HG03575 (cell line): ENCODE results near the gene TMEM125.

Experiments used
- ATAC-seq: cut with Tn5 transposase; IDR thresholded peaks from one replicate; pipeline ENCODE4 v1.9.1; 2021; ENCODE audit not compliant: unreplicated experiment, insufficient number of reproducible peaks, low FRiP score; ENCODE audit errors: extremely low read depth

The TMEM125 gene

DNA sequence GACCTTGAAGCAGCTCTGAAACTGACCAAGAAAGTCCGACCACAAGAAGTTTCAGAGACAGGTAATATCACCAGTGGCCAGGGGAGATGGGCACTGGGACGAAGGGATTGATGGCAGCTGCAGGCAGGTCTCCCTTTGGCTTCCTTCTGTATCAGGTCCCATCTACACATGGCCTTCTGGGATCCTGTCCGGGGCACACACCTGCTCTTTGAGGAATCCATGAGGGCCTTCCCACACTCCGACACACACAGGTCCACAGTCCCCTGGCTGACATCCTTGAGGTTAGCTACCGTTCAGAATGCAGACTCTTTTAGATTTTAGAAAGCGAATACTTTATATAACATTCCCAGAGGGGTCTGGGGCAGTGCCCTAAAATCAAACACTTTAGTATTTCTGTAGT lies 26.5 kb upstream of the TMEM125 start:
- ATAC-seq, result no peak

DNA sequence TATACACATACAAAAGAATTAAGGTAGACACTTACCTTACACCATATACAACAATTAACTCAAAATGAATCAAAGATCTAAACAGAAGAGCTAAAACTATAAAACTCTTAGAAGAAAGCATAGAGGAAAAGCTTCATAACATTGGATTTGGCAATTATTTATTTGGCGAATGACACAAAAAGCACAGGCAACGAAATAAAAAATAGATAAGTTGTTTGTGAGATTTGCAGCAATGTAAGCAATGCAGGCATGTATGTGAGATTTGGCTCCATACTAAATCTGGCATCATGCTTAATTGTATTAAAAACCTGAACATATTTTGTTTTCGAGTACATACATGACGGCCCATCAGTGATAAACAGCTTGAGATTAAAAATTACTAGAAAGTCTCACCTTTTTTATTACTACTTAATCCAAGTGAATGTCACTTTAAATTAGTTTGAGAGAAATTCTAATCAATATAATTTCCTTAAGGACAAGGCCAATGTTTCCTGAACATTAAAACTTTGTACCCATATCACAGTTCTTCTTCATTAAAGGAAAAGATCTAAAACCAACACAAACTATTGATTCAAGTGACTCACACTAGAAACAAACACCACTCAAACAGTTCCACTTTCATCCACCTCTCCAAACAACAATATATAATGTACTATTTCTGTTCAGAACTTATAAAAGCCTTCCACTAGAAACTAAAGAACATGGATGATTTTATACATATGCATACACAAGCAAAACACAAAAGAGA lies 23.1 kb upstream of the TMEM125 start:
- no peak for ATAC-seq

DNA sequence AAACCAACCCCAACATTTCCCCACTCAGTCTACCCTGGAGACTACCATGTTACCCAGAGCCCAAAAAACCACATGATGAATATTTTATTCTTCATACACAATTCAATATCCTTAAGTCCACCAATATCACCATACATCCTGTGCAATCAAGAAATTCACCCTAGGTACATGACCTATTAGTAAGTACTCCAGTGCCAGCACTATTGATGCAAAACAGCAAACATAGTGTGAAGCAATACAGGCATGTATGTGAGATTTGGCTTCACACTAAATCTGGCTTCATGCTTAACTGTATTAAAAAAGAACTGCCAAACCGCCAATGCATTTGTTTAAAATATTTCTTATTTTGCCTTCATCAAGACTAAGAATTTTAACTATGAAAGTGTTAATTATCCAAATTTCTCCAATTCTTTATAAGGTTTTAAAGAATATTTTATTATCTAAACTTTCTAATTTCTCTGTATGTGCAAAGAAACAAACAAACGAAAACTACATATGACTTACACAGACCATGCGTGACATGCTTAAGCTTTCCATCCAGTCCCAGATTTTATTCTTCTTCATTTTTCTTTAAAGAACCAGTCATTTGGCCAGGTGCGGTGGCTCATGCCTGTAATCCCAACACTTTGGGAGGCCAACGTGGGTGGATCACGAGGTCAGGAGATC lies 22.4 kb upstream of the TMEM125 start:
- no peak for ATAC-seq

DNA sequence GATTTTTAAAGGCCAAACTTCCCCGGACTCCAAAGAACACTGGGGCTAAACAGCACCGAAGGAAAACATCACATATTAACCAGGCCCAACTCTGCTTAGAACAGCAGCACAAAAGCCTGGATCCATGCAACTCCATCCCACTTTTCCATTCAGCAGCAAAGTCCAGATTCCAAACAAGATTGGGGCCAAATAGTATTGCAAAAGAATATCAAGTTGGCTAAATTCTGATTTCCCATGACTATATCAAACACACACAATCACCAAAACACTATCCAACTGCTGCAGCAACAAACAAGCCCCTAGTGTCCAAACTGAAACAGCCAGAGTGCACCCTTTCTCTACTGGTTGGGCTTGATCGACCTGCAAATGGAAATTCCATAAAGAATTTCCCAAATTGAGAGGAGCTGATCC lies 19.4 kb upstream of the TMEM125 start:
- no peak for ATAC-seq

DNA sequence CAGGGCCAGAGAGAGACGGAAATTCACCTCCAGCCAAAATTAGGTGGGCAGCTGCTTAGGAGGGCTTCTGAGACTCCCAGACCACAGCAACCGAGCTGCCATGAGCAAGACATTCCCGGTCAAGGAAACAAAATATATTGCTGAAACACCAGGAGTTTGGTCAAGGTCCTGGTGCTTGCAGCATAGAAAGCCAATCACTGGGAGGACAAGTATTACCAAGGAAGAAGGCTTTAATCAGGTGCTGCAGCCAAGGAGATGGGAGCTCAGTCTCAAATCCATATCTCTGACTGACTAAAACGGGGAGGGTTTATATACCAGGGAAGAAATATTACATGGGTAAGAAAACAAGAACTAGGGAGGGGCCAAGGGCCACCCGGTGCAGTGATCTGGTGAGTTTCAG lies 18.8 kb upstream of the TMEM125 start:
- ATAC-seq, result no peak

DNA sequence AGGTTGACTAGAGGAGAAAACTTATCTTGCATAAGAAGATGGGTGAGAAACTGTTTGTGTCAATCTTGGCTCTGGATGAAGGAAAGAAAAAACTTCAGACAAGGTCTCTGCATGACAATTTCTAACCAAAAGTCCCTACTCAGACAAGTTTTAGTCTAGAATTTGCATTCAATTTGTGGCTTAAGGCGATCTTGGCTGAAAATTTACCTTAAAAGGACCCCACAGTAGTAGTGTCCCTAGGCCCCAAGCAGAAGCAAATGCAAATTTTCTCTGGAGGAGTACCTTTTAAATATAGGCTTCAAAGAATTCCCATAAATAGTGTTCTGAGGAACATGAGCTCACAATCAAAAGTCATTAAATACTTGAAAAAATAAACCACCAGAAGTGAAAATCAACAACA lies 17.6 kb upstream of the TMEM125 start:
- no peak for ATAC-seq

DNA sequence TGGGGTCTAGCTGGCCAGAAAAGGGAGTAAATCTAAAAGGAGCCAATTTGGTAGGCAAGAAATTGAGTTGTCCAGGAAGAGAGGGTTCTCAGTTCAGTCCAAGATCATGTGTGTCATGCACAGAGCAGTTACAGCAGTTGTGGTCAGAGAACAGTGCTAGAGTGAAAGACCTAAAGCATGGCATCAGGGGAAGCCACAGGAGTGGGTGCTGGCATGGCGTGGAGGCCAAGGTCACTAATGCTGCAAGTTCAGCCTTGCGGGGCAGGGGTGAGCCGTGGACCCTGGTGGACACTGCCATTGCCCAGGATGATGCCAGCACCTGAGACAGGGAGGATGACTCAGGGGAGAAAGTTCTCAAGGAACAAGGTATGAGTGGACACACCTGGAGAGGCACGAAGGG lies 16.6 kb upstream of the TMEM125 start:
- ATAC-seq, result no peak

DNA sequence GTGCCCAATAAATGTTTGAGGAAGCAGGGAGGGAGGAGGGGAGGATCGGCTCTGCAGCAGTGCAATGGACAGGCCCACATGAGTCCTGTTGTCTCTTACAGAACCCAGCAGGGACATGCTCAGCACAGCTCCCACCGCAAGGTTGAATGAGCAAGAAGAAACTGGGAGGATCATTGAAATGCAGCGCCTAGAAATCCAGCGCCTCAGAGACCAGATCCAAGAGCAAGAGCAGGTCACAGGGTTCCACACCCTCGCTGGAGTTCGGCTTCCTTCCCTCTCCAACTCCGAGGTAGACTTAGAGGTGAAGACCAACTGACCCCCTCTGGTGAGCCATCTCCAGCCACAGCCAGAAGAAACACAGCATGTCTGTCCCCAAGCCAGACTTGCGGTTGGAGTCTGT lies 15.9 kb upstream of the TMEM125 start:
- ATAC-seq, result no peak

DNA sequence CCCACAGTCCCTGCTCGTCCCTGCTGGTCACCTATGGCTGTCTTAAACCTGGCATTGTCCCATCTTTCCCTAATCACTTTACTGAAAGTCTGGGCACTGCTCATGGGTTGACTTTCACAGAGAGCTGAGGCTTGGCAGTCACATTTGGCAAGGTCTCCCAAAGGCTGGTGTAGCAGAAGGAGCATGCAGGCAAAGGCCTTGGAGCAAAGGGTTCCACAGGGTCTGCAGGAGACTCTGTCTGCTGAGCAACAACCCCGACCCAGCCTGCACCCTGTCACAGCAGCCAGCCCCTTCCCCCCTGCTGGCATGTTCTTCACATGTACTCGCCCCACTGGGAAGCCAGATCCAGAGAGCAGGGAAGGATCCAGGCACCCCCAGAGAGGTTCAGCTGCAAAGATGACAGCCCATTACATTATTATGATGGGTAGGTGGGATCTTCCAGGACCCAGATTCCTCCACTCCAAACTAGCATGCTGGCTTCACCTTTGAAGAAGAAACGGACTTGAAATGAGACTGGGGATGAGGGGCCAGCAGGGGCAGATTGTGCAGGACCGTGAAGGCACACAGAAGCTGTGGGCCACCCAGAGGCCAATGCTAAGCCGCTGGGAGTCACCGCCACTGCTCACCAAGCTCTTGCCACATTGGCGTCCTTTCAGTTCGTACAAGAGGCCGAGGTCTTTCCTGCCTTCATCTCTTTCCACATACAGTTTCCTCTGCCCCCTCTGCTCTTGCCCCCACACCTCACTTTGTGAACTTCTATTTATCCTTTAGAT lies 14.2 kb upstream of the TMEM125 start:
- no peak for ATAC-seq

DNA sequence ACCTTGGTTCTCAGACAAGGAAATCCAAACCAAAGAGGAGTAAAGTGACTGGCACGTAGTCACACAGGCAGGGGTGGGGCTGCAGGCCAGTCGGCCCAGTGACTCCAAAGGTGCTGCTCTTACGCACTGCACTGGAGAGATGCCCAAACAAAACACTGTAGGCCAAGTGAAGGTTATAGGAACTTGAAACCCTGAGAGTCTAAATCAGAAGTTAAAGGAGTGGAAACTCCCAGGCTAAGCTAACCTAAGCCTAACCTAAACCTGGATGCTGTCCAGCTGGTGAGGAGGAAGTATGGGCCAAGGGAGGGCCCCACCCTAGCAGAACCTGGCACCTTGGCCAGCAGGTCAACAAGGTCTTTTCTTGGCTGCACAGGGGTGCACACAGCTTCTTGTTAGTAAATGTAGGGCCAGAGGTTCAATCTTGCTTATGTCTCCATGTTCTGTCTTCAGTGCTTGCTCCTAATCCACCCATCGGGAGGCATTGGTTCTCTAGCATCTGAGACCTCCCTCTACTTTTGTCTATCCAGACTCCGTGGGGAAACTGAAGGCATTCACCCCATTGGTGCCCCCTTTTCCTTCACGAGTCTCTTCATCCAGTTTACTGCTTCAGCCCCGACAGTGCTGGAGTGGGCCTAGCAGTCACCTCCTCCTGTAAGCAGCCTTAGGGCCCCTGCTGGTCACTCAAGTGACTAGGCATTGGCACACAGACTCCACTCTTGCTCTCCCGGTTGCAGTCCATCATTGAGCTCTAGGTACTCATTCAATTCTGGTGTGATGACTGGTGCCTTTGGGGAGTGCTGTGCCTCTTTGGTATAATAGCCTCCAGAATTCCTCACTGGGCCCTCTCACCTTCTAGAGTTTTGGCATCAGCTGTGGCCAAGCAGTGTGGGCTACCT lies 12.9 kb upstream of the TMEM125 start:
- ATAC-seq, result no peak

DNA sequence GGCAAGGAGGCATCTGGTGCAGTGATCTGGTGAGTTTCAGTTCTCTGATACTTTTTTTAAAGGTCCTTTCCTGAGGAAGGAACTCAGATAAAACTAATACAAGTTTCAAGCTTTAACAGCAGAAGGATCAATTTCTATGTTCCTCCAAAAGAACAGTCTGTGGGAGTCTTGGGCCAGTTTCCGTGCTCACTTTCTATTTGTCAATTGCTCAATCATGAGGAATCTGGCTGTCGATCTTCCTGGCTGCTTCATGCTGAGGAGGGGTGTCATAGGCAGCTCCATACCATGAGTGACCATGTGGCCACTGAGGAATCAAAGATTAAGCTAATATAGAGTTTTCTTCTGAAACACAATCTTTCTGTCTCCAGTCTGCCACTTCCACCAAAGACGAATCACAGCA lies 11.4 kb upstream of the TMEM125 start:
- no peak for ATAC-seq

DNA sequence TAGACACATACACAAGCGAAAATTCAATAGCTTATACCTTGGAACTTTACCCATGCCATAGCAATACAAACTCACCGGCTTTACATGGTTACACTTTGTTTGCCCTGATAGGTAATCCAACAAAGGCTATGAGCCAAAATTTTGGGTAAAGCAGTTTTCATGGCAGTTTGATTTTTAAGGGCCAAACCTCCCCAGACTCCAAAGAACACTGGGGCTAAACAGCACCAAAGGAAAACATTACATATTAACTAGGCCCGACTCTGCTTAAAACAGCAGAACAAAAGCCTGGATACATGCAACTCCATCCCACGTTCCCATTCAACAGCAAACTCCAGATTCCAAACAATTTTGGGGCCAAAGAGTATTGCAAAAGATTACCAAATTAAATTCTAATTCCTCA lies 4.4 kb upstream of the TMEM125 start:
- ATAC-seq, result no peak

DNA sequence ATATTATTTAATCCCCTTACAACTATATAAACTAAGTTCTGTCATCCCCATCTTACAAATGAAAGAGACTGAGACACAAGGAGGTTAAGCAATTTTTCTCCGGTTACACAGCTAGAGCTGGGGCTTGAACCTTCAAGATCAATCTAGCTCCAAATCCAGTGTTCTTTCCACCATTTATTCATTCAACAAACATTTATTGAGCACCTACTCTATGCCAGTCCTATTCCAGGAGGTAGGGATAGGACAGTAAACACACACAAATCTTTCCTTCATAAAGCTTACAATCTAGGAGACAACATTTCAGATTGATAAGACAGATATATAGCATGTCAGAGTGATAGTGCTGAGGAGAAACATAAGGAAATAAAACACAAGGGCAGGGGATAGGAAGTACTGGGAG lies 2.9 kb upstream of the TMEM125 start:
- no peak for ATAC-seq

DNA sequence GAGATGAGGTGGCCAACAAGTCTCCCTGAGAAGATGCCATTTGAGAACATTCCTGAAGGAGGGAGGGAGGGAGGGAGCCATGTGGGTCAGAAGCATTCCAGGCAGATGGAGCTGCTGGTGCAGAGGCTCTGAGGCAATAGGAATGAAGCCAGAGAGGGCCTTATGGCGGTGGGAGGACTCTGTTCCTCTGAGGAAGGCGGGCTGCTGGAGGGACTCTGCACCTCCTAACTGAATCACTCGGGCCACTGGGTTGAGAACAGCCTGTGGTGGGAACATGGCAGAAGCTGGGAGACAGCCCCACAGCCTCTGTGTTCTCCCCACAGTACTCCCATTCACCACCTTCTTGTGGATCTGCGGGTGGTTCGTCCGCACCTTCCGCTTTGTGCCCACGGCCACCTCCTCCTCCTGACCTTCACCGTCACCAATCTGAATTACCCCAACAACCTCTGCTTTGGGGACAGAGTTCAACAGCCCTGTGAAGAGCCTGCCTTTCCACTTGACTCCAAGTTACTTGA lies 2.4 kb upstream of the TMEM125 start:
- no peak for ATAC-seq

DNA sequence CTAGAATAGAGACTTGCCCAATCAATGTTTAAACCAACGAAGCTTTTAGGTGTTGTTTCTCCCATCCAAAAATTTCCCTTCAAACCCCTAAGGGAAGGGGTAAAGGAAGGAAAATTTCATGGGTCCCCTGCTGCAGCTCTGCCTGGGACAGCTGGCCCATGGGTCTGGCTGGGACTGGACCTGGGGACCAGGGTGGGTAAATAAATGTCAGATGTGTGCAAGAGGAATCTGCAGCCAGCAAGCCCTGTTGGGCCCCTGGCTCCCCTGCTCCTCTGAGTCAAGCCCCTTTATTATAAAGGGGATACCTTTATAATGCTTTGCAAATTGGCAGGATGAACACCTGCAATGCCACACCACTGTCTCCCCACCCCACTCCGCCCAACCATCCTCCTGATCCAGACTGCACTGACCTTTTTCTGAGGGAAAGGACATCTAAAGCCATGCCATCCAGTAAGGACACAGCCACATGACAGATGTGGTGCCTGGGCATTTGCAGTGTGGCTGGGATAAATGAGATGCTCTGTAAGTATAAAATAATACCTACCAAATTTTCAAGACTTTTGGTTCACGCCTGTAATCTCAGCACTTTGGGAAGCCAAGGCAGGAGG lies 1.9 kb upstream of the TMEM125 start:
- no peak for ATAC-seq

DNA sequence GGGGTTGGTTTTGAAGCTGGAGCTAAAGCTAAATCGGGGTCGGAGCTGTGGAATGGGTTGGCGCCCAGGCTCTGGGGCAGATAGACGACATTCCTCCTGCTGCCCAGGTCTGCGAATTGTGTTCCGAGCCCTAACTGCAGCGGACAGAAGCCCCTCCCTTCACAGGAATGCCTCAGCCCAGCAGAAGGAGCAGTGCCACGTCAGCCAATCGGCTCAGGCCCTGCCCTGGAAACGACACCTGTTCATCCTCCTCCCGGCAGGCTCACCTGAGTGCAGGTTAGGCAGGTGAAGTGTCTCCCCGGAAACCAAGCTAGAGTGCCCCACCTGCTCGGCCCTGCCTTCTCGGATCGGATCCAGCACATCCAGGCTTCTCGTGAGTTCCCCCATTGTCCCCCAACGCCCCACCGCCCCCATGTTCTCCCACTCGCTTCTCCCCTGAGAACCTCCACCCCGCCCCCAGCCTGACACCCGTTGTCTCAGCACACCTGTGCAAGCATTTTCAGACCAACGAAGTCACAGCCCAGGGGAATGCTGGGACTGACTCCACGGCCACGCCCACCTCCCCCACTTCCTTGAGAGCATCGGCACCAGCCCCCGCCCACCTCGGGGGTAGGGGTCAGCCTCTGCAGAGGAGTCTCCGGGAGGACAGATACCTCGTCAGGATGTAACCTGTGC lies 775 bp downstream of the TMEM125 start:
- ATAC-seq, result no peak

DNA sequence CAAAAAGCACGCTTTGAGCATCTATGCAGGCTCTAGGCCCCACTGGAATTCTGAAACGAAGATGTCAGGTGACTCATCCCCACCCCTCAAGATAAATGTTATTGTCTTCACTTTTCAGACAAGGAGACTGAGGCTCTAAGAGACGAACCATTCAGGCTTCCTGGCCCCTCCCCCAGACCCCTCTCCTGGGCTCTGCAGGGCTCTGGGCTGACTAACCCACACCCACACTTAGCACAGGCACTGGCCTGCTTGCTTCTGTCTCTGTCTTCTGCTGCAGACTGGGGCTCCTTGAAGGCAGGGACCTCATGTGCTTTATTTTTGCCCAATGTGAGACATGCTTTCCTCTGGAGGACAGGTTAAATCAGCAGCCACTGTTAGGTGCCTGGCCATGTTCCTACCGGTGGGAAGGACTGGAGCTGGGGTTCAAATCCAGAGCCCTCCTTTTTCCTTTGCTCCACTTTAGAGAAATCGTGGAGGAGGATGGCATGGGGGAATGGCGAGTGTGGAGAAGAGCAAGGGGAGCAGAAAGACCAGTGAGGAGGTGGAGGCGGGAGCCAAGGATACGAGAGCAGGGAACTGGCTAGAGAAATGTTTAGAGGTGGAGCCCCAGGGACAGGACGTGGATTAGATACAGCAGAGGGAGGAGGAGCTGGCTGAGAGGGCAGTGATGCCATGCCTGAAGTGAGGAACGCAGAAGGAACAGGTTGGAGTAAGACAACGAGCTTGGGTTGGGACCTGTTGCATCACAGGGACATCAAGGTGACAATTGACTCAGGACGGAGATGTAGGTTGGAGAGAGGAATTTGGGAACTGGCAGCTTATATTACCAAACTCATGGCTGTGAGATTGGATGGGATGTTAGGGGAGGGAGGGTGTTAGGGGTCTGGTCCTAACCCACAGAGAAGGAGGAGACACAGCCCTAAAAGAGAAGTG lies 1.7 kb downstream of the TMEM125 start:
- ATAC-seq, result no peak
